COLO829 (cell line): ENCODE measurements around the gene HRH3.

Experiments
- DNase-seq: peaks from one replicate; pipeline ENCODE4 v3.0.0; 2012; ENCODE audit warnings: low spot score

The HRH3 gene

GRCh38 chr20:62243906-62244515 is 23.9 kb upstream of the HRH3 start:
- DNase-seq = no peak

GRCh38 chr20:62243106-62243505 is 23.0 kb upstream of the HRH3 start:
- DNase-seq = no peak

GRCh38 chr20:62242176-62242575 is 22.1 kb upstream of the HRH3 start:
- DNase-seq = no peak

- DNase-seq = no peak
Measured at GRCh38 chr20:62241506-62241905, 21.4 kb upstream of the HRH3 start.

GRCh38 chr20:62240020-62240685 is 20.1 kb upstream of the HRH3 start:
- no peak for DNase-seq

GRCh38 chr20:62239278-62239879 is 19.3 kb upstream of the HRH3 start:
- DNase-seq = no peak

- no peak for DNase-seq
Measured at GRCh38 chr20:62238569-62239277, 18.6 kb upstream of the HRH3 start.

- peak; percentile 100 for DNase-seq
Measured at GRCh38 chr20:62237801-62238568, 17.9 kb upstream of the HRH3 start, which contains the start of gene OSBPL2. Gene OSBPL2, plus strand, starts transcription at chr20:62238521. Its CDS starts 17,664 bp downstream, at chr20:62256185.

- no peak for DNase-seq
Measured at GRCh38 chr20:62237514-62237800, 17.4 kb upstream of the HRH3 start.

- DNase-seq = no peak
Measured at GRCh38 chr20:62236766-62237513, 16.9 kb upstream of the HRH3 start.

- DNase-seq = no peak
Measured at GRCh38 chr20:62236200-62236599, 16.1 kb upstream of the HRH3 start.

GRCh38 chr20:62235777-62236157 is 15.7 kb upstream of the HRH3 start:
- no peak for DNase-seq

GRCh38 chr20:62235001-62235776 is 15.1 kb upstream of the HRH3 start:
- no peak for DNase-seq

- DNase-seq = no peak
Measured at GRCh38 chr20:62234339-62234738, 14.3 kb upstream of the HRH3 start.

- no peak for DNase-seq
Measured at GRCh38 chr20:62233684-62234083, 13.6 kb upstream of the HRH3 start.

- no peak for DNase-seq
Measured at GRCh38 chr20:62232770-62233645, 12.9 kb upstream of the HRH3 start.

GRCh38 chr20:62232194-62232593 is 12.1 kb upstream of the HRH3 start:
- DNase-seq = no peak

GRCh38 chr20:62231292-62231691 is 11.2 kb upstream of the HRH3 start:
- no peak for DNase-seq

GRCh38 chr20:62230696-62231095 is 10.6 kb upstream of the HRH3 start:
- DNase-seq = no peak

GRCh38 chr20:62230276-62230675 is 10.2 kb upstream of the HRH3 start:
- DNase-seq = no peak
